Loucy (cell line): ENCODE measurements around the gene VAV2.

Experiments used
- CTCF ChIP-seq: fragments of 200-600 bp; sonication (generic); conservative IDR thresholded peaks from 2 replicates; pipeline ENCODE4 v1.5.1; 2014; ENCODE audit warnings: mild to moderate bottlenecking, antibody characterized with exemption, low read length
- EZH2phosphoT487 ChIP-seq: fragments of 200-600 bp; IDR thresholded peaks from 2 replicates; pipeline ENCODE4 v1.6.1; 2018; ENCODE audit warnings: antibody characterized with exemption, mild to moderate bottlenecking, moderate library complexity, borderline replicate concordance

GRCh38 chr9:133841167-133841812 lies 150.8 kb downstream of the VAV2 start:
- TF ChIP-seq CTCF (no peak), EZH2phosphoT487 (no peak)
